AG10803 (cell line): ENCODE measurements around the gene CIAO2A.
"Not testable (repeated sequence)": the region's sequence is repeated elsewhere in the genome, so short reads cannot be mapped to it uniquely, and the experiment has no call there.

Experiments used
- DNase-seq: peaks from one replicate; pipeline ENCODE4 v3.0.0; 2010; ENCODE audit warnings: low read depth
- H3K4me3 ChIP-seq: 2 replicates; pipeline ENCODE4 v1.5.1; 2011; ENCODE audit warnings: mild to moderate bottlenecking, low read length, control low read depth
- CTCF ChIP-seq: conservative IDR thresholded peaks from 2 replicates; pipeline ENCODE4 v1.5.1; 2011; ENCODE audit warnings: mild to moderate bottlenecking, low read length, control low read depth, inconsistent platforms

The CIAO2A gene

GRCh38 chr15:64122936-64123351, 29.3 kb upstream of the CIAO2A start:
- no peak overlapping the region for H3K4me3 ChIP-seq
- DNase-seq = no peak
- no peak for TF ChIP-seq CTCF

- DNase-seq = no peak
- no peak overlapping the region for H3K4me3 ChIP-seq
- TF ChIP-seq CTCF = no peak
These were observed 28.8 kb upstream of the CIAO2A start for GRCh38 chr15:64122444-64122843.

GRCh38 chr15:64121614-64122013, 28.0 kb upstream of the CIAO2A start:
- H3K4me3 ChIP-seq = no peak overlapping the region
- TF ChIP-seq CTCF = no peak
- no peak for DNase-seq

GRCh38 chr15:64120322-64120721, 26.7 kb upstream of the CIAO2A start:
- not testable (repeated sequence) for H3K4me3 ChIP-seq, DNase-seq

GRCh38 chr15:64117759-64118487, 24.3 kb upstream of the CIAO2A start:
- DNase-seq = no peak
- TF ChIP-seq CTCF = no peak

GRCh38 chr15:64112904-64113303, 19.3 kb upstream of the CIAO2A start:
- peak; percentile 83 for DNase-seq
- TF ChIP-seq CTCF = no peak
- no peak overlapping the region for H3K4me3 ChIP-seq

More at GRCh38 chr15:64117759-64118487, 24.3 kb upstream of the CIAO2A start:
- H3K4me3 ChIP-seq = no peak overlapping the region

GRCh38 chr15:64112073-64112772, 18.6 kb upstream of the CIAO2A start:
- no peak overlapping the region for H3K4me3 ChIP-seq
- TF ChIP-seq CTCF = no peak
- no peak for DNase-seq
